Measurements from ENCODE around the gene ZFP91.

The ZFP91 gene

GRCh38 chr11:58641803-58642581, 63.1 kb downstream of the ZFP91 start:
- no peak for TF ChIP-seq JUND (IDR thresholded peaks at IDR 0.05; ENCODE audit: low read depth)
- in situ Hi-C loops (cut with HindIII; ENCODE audit: low pct_unique_long_range_greater_than_20kb, low sequenced_read_pairs) = no loop called here
- DNase-seq (ENCODE audit: low read depth in 1 of 2, low spot score in 1 of 2) = no peak

DNA sequence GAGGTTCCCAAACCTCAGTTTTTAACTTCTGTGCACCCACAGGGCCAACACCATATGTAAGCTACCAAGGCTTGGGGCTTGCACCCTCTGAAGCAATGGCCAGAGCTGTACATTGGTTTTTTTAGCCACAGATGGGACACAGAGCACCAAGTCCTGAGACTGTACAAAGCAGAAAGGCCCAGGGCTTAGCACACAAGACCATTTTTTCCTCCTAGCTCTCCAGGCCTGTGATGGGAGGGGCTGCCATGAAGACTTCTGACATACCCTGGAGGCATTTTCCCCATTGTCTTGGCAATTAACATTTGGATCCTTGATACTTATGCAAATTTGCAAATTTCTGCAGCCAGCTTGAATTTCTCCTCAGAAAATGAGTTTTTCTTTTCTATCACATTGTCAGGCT, 67.0 kb downstream of the ZFP91 start:
- in situ Hi-C loops (cut with HindIII; ENCODE audit: low pct_unique_long_range_greater_than_20kb, low sequenced_read_pairs) = no loop called here
- TF ChIP-seq JUND (IDR thresholded peaks at IDR 0.05; ENCODE audit: low read depth) = no peak

GRCh38 chr11:58647141-58647699, 68.4 kb downstream of the ZFP91 start:
- no peak for DNase-seq (ENCODE audit: low read depth in 1 of 2, low spot score in 1 of 2)
- TF ChIP-seq JUND (IDR thresholded peaks at IDR 0.05; ENCODE audit: low read depth) = no peak
- in situ Hi-C loops (cut with HindIII; ENCODE audit: low pct_unique_long_range_greater_than_20kb, low sequenced_read_pairs) = no loop called here

More for the DNA sequence above, 67.0 kb downstream of the ZFP91 start:
- no peak for DNase-seq (ENCODE audit: low read depth in 1 of 2, low spot score in 1 of 2)

DNA sequence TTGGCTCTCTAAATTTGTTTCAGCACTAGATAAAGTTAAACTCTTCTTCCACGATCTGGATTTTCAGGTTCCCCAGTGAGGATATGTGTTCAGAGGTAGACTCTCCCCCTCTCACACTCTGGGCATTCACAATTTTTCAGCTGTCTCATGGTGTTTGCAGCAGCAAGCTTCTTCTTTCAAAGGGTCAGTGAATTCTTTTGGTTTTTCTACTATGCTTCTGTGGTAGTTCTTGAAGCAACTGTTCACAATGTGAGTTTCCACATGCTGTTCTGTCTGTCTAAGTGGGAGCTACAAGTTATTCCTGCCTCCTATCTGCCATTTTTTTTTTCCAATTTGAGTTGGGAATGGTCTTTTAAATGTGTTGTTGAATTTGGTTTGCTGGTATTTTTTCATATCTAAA, 69.0 kb downstream of the ZFP91 start:
- no peak for TF ChIP-seq JUND (IDR thresholded peaks at IDR 0.05; ENCODE audit: low read depth)
- DNase-seq (ENCODE audit: low read depth in 1 of 2, low spot score in 1 of 2) = peak in 1 of 2 experiments; percentile 24
- in situ Hi-C loops (cut with HindIII; ENCODE audit: low pct_unique_long_range_greater_than_20kb, low sequenced_read_pairs) = no loop called here

DNA sequence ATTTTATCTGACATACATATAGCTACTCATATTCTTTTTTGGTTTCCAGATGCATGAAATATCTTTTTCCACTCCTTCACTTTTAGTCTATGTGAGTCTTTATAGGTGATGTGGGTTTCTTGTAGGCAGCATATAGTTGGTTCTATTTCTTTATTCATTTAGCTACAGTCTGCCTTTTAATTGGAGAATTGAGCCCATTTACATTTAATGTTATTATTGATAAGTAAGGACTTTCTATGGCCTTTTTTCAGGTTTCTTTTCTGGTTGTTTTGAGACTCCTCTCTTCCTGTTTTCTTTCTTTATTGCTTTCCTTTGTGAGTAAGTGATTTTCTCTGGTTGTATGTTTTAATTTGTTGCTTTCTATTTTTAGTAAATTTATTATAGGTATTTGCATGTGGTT, 70.8 kb downstream of the ZFP91 start:
- TF ChIP-seq JUND (IDR thresholded peaks at IDR 0.05; ENCODE audit: low read depth) = no peak
- DNase-seq (ENCODE audit: low read depth in 1 of 2, low spot score in 1 of 2) = no peak
- in situ Hi-C loops (cut with HindIII; ENCODE audit: low pct_unique_long_range_greater_than_20kb, low sequenced_read_pairs) = no loop called here

- no peak for DNase-seq (ENCODE audit: low read depth in 1 of 2, low spot score in 1 of 2)
- TF ChIP-seq JUND (IDR thresholded peaks at IDR 0.05; ENCODE audit: low read depth) = no peak
- in situ Hi-C loops (cut with HindIII; ENCODE audit: low pct_unique_long_range_greater_than_20kb, low sequenced_read_pairs) = no loop called here
These were observed 71.6 kb downstream of the ZFP91 start for GRCh38 chr11:58650496-58650895.

DNA sequence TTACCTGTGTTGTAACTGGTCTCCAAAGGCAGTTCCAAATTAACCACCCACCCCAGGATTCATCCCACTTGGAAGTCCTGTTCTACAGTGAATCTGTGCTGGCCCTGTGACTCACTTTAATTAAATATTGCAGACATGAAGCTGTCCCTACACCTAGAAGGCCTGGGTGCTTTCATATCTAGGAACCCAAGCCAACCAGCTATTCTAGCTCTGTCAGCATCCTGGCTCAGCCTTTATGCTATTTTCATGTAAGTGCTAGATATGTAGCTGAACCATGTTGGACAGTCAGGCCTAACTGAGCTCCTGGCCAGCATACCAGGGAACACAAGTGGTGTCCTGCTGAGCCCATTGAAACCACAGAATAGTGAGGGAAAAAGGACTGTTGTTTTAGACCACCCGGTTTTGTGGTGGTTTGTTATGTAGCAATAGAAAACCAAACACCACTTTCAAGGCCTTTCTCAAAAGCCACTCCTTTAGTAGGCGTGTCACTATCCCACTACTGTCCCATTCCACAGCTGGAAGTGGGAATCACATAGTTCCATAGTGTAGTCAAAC, 73.9 kb downstream of the ZFP91 start:
- TF ChIP-seq JUND (IDR thresholded peaks at IDR 0.05; ENCODE audit: low read depth) = no peak
- in situ Hi-C loops (cut with HindIII; ENCODE audit: low pct_unique_long_range_greater_than_20kb, low sequenced_read_pairs) = no loop called here
- DNase-seq (ENCODE audit: low read depth in 1 of 2, low spot score in 1 of 2) = no peak

DNA sequence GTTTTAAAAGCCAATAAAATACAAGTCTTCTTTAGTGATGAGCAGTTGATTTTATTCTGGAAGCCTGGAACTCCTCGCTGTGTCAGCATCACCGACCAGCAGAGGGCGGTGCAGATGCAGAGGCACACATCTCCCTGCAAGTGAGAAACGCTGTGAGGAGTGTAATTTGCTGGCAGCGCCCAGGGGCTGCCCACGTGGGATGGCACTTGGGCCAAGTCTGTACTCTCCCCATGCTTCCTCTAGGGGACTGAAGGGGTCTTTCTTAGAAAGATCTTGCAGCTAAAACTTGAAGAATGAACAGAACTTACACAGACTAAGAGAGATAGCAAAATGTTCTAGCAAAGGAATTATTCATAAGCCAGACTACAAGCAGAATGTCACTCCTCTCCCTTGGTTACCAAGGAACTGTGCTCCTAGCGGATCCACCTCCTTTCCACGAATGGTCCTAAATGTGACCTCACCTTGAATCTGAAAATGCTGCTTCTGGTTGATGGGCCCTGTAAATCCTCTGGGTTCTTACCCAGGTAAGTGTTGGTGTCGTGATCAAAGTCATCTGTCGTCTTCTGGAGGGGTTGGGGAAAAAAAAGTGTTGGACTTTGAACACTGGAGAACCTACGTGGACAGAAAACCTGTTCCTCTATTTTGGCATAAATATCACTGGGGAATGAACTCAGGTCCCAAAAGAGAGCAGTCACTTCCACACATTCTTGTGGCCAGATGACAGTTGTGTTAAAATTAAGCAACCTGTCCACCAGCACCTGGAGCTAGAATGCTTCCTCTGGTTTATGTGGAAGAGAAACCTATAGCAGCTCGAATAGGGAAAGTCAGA, 75.4 kb downstream of the ZFP91 start:
- in situ Hi-C loops (cut with HindIII; ENCODE audit: low pct_unique_long_range_greater_than_20kb, low sequenced_read_pairs) = no loop called here
- TF ChIP-seq JUND (IDR thresholded peaks at IDR 0.05; ENCODE audit: low read depth) = no peak
- peak; percentile 78 to 86 for DNase-seq (ENCODE audit: low read depth in 1 of 2, low spot score in 1 of 2)

- in situ Hi-C loops (cut with HindIII; ENCODE audit: low pct_unique_long_range_greater_than_20kb, low sequenced_read_pairs) = no loop called here
- TF ChIP-seq JUND (IDR thresholded peaks at IDR 0.05; ENCODE audit: low read depth) = no peak
These were observed 76.0 kb downstream of the ZFP91 start for GRCh38 chr11:58654908-58655296.

GRCh38 chr11:58656348-58656747, 77.5 kb downstream of the ZFP91 start:
- no peak for DNase-seq (ENCODE audit: low read depth in 1 of 2, low spot score in 1 of 2)
- in situ Hi-C loops (cut with HindIII; ENCODE audit: low pct_unique_long_range_greater_than_20kb, low sequenced_read_pairs) = no loop called here
- no peak for TF ChIP-seq JUND (IDR thresholded peaks at IDR 0.05; ENCODE audit: low read depth)

More at GRCh38 chr11:58654908-58655296, 76.0 kb downstream of the ZFP91 start:
- DNase-seq (ENCODE audit: low read depth in 1 of 2, low spot score in 1 of 2) = no peak

GRCh38 chr11:58658623-58659022, 79.8 kb downstream of the ZFP91 start:
- TF ChIP-seq JUND (IDR thresholded peaks at IDR 0.05; ENCODE audit: low read depth) = no peak
- in situ Hi-C loops (cut with HindIII; ENCODE audit: low pct_unique_long_range_greater_than_20kb, low sequenced_read_pairs) = no loop called here
- no peak for DNase-seq (ENCODE audit: low read depth in 1 of 2, low spot score in 1 of 2)

GRCh38 chr11:58659404-58659803, 80.5 kb downstream of the ZFP91 start:
- no peak for DNase-seq (ENCODE audit: low read depth in 1 of 2, low spot score in 1 of 2)
- no peak for TF ChIP-seq JUND (IDR thresholded peaks at IDR 0.05; ENCODE audit: low read depth)
- in situ Hi-C loops (cut with HindIII; ENCODE audit: low pct_unique_long_range_greater_than_20kb, low sequenced_read_pairs) = no loop called here
